Mucosa of descending colon (tissue), 3 donors: ENCODE results near the gene SNX4. TPM values are rescaled to one million over a fixed set of nuclear protein-coding genes. Genes with fewer than 3 reads are reported as not detected.

Experiments
- ATAC-seq: fragments of 200-7000 bp; cut with Tn5 transposase; one replicate; pipeline ENCODE4 v1.9.1; 2020; ENCODE audit warnings: mild to moderate bottlenecking, moderate library complexity
- DNase-seq, 3 donors: peaks; one replicate each; pipeline ENCODE4 v3.0.0-alpha.2; 2020
- H3K36me3 ChIP-seq: fragments of 200-600 bp; one replicate; pipeline ENCODE4 v1.8.0; 2021; ENCODE audit warnings: low read depth, mild to moderate bottlenecking
- H3K4me1 ChIP-seq: fragments of 200-600 bp; one replicate; pipeline ENCODE4 v1.8.0; 2021; ENCODE audit warnings: low read depth, mild to moderate bottlenecking
- H3K4me3 ChIP-seq: fragments of 200-600 bp; one replicate; pipeline ENCODE4 v1.8.0; 2021; ENCODE audit warnings: mild to moderate bottlenecking
- H3K9me3 ChIP-seq: fragments of 200-600 bp; one replicate; pipeline ENCODE4 v1.8.0; 2021; ENCODE audit warnings: mild to moderate bottlenecking
- intact Hi-C, 2 donors: fragments of 100-400 bp; cut with DNase I in 1 of 2; cut with micrococcal nuclease in 1 of 2; formaldehyde crosslinking; loops; one replicate each; pipeline versions ENCODE4 v1.11.0 to v1.11.1; 2022; cut with DNase I, micrococcal nuclease
- total RNA-seq, 3 donors: library from RNA; stranded (reverse); fragmentation: NEBNext Ultra II Directional in 2 of 3; extraction: Animal tissue kit (Norgen Biotek cat#: 25700) in 2 of 3; gene quantifications; one replicate each; pipeline versions ENCODE4 v1.2.1 to v1.2.4, GENCODE V29; 2021 to 2023
- TF ChIP-seq, protein P1 (sequence below): fragments of 200-600 bp; IDR thresholded peaks from one replicate; pipeline ENCODE4 v1.8.0; 2022; ENCODE audit warnings: antibody characterized with exemption, mild to moderate bottlenecking
- donor health status: DM: no; HTN: no; CAD: no; lungs with moderate emphysema.
- donor health status: DM: no; HTN: no; CAD: no.
- donor health status: DM: no; HTN: yes; CAD: no.

Gene SNX4
- total RNA-seq, 3 donors from 2014 or later, result 34.5 to 50.6 (median 46.9) TPM

DNA sequence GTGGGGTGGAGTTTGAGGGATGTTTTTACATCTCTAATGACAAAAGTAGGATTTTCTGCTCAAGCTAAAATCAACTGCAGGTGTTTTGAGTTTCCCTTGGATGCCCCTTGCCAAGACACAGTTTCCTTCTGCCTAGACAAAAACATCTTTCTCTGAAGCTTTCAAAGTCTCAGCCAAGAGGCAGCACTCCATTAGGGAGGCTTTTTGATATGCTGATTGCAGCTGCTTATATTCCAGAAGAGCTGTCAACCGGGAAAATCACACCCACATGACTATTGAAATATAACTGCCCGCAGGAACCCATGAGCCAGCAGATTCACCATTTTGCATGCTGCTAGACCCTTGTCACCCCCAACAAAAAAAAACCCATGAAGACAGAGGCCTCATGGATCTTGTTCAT lies 117.4 kb downstream of the SNX4 start:
- ATAC-seq, result no peak

DNA sequence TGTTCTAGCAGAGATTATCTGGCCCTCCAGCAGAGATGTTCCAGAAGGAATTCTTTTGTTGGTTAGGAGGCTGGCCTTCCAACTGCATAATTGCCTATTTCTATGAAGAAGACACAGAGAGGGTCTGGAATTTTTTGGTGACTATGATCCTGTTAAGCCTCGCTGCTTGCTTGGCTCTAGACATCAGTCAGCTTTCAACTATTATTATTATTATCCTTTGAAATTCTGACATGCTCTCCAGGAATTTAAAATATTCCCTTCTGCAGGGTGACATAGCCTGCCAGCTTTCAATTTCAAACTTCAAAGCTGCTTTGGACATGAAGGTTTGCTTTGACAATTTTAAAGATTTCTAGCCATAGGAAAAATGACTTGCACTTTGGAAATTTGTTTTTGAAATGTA lies 118.6 kb downstream of the SNX4 start:
- Histone ChIP-seq H3K4me3 (no peak overlapping the region), H3K9me3 (no peaks in the 10 kb centered on the region), H3K4me1 (no peaks in the 10 kb centered on the region), H3K36me3 (no peaks in the 10 kb centered on the region)
- TF ChIP-seq, protein P1, sequence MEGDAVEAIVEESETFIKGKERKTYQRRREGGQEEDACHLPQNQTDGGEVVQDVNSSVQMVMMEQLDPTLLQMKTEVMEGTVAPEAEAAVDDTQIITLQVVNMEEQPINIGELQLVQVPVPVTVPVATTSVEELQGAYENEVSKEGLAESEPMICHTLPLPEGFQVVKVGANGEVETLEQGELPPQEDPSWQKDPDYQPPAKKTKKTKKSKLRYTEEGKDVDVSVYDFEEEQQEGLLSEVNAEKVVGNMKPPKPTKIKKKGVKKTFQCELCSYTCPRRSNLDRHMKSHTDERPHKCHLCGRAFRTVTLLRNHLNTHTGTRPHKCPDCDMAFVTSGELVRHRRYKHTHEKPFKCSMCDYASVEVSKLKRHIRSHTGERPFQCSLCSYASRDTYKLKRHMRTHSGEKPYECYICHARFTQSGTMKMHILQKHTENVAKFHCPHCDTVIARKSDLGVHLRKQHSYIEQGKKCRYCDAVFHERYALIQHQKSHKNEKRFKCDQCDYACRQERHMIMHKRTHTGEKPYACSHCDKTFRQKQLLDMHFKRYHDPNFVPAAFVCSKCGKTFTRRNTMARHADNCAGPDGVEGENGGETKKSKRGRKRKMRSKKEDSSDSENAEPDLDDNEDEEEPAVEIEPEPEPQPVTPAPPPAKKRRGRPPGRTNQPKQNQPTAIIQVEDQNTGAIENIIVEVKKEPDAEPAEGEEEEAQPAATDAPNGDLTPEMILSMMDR, result no peak
- intact Hi-C loops, result no loop called here
- ATAC-seq (no peak), DNase-seq (no peak)

More for the DNA sequence above, 117.4 kb downstream of the SNX4 start:
- no peaks in the 10 kb centered on the region for H3K9me3 ChIP-seq
- TF ChIP-seq, protein P1, result no peak
- intact Hi-C loops, result no loop called here
- H3K4me1 ChIP-seq, result no peaks in the 10 kb centered on the region
- H3K4me3 ChIP-seq, result no peak overlapping the region
- DNase-seq, result no peak
- no peaks in the 10 kb centered on the region for H3K36me3 ChIP-seq

DNA sequence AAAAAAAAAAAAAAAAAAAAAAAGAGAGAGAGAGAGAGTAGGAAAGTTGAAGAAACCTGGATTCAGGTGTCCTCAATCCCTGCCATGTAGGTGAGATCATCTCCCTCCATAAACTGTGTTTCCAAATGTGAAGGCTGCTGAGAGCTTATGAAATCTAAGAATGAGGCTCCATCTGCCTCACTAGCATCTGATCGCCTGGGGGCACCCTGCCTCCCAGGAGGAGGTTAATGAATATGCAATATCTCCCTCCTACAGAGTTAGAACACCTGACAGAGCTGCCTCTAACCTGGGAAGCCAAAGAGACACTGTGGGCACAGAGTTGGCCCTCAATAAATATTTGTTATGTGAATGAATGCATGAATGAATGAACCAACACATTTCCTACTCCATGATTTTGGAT lies 121.0 kb downstream of the SNX4 start:
- intact Hi-C loops, result no loop called here
- ATAC-seq, result no peak
- no peaks in the 10 kb centered on the region for H3K9me3 ChIP-seq

More for the DNA sequence above, 121.0 kb downstream of the SNX4 start:
- Histone ChIP-seq H3K36me3 (no peaks in the 10 kb centered on the region), H3K4me1 (no peaks in the 10 kb centered on the region), H3K4me3 (no peak overlapping the region)
- DNase-seq, result no peak
- TF ChIP-seq, protein P1, result no peak

Other genes starting within 250 kb of the SNX4 start
- gene ZNF148, start 144.9 kb downstream of the SNX4 start, total RNA-seq, result 10 to 100 TPM; 39.8 to 79.5 (median 42.6) TPM
- gene OSBPL11, start 75.3 kb upstream of the SNX4 start, total RNA-seq, result 10 to 100 TPM; 17.5 to 33.9 (median 20.0) TPM